Neural crest cell (in vitro differentiated cells): ENCODE measurements around the gene MAP6. TPM values are rescaled to one million over a fixed set of nuclear protein-coding genes. Genes with fewer than 3 reads are reported as not detected.

Experiments
- DNase-seq: peaks from one replicate; pipeline ENCODE4 v3.0.0; 2021; ENCODE audit warnings: low read depth, mixed read lengths, low spot score
- H3K27ac Mint-ChIP-seq: one replicate; pipeline ENCODE4 v1.8.0; 2021; ENCODE audit warnings: mild to moderate bottlenecking, mixed read lengths; ENCODE audit not compliant: unreplicated experiment
- H3K27me3 Mint-ChIP-seq: 2 replicates; pipeline ENCODE4 v1.8.0; 2021; ENCODE audit warnings: low read depth, mild to moderate bottlenecking, mixed read lengths
- H3K36me3 Mint-ChIP-seq: 2 replicates; pipeline ENCODE4 v1.8.0; 2021; ENCODE audit warnings: low read depth, mild to moderate bottlenecking, mixed read lengths
- H3K4me1 Mint-ChIP-seq: 2 replicates; pipeline ENCODE4 v1.8.0; 2021; ENCODE audit warnings: mixed read lengths
- H3K4me3 Mint-ChIP-seq: one replicate; pipeline ENCODE4 v1.8.0; 2021; ENCODE audit warnings: mild to moderate bottlenecking, mixed read lengths
- H3K9me3 Mint-ChIP-seq: 2 replicates; pipeline ENCODE4 v1.8.0; 2021; ENCODE audit warnings: mixed read lengths
- total RNA-seq: library from RNA; stranded (reverse); gene quantifications from 2 replicates; pipeline ENCODE4 v1.2.1, GENCODE V29; 2021
- TF ChIP-seq, protein P1 (sequence below): fragments of 200-600 bp; sonication (generic); conservative IDR thresholded peaks from 2 replicates; pipeline ENCODE4 v1.5.0; 2021; ENCODE audit warnings: antibody characterized with exemption, mild to moderate bottlenecking

Gene MAP6
- total RNA-seq, 1 donor from 2014 or later = 57.7 TPM

DNA sequence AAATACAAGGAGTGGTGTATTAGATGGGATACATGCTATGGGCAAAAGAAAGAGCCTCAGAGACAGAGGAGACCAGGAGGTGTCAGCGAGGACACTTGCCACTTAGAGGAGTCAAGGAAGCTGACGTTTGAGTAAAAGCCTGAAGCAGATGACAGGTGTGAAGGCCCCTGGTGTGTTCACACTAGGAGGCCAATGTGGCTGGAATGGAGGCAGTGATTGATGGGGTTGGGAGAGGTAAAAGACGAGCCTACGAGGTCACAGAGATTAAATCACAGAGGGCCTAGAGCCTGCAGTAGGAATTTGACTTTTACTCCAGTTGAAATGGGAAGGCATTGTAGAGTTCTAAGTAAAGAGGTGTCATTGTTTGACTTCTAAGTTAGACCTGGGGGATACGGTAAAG is 131.1 kb downstream of the MAP6 start:
- Mint-ChIP-seq H3K4me1 (peaks cover 16% of the 10 kb centered on the region), H3K27me3 (no peaks in the 10 kb centered on the region), H3K36me3 (no peaks in the 10 kb centered on the region), H3K4me3 (no peak overlapping the region), H3K27ac (peak overlapping the region; percentile 58), H3K9me3 (no peaks in the 10 kb centered on the region)
- TF ChIP-seq, protein P1, sequence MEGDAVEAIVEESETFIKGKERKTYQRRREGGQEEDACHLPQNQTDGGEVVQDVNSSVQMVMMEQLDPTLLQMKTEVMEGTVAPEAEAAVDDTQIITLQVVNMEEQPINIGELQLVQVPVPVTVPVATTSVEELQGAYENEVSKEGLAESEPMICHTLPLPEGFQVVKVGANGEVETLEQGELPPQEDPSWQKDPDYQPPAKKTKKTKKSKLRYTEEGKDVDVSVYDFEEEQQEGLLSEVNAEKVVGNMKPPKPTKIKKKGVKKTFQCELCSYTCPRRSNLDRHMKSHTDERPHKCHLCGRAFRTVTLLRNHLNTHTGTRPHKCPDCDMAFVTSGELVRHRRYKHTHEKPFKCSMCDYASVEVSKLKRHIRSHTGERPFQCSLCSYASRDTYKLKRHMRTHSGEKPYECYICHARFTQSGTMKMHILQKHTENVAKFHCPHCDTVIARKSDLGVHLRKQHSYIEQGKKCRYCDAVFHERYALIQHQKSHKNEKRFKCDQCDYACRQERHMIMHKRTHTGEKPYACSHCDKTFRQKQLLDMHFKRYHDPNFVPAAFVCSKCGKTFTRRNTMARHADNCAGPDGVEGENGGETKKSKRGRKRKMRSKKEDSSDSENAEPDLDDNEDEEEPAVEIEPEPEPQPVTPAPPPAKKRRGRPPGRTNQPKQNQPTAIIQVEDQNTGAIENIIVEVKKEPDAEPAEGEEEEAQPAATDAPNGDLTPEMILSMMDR = no peak
- DNase-seq = no peak

Other genes starting within 250 kb of the MAP6 start
- gene KLHL35, start 235.8 kb downstream of the MAP6 start, total RNA-seq = 9.4 and 11.6 TPM in 2 replicates
- gene GDPD5, start 143.1 kb downstream of the MAP6 start, total RNA-seq = 13.3 and 15.4 TPM in 2 replicates
- gene SERPINH1, start 106.8 kb downstream of the MAP6 start, total RNA-seq = 179 and 191 TPM in 2 replicates
- not detected in 2 replicates for gene MOGAT2, start 48.8 kb upstream of the MAP6 start, total RNA-seq
- 0.93 and 1.1 TPM in 2 replicates for gene DGAT2, start 99.7 kb upstream of the MAP6 start, total RNA-seq
- 24.1 and 29.0 TPM in 2 replicates for gene UVRAG, start 146.2 kb upstream of the MAP6 start, total RNA-seq